ENCODE measurements around the gene SMIM20.
"Not testable (repeated sequence)": the region's sequence is repeated elsewhere in the genome, so short reads cannot be mapped to it uniquely, and the experiment has no call there.

SMIM20 gene

DNA sequence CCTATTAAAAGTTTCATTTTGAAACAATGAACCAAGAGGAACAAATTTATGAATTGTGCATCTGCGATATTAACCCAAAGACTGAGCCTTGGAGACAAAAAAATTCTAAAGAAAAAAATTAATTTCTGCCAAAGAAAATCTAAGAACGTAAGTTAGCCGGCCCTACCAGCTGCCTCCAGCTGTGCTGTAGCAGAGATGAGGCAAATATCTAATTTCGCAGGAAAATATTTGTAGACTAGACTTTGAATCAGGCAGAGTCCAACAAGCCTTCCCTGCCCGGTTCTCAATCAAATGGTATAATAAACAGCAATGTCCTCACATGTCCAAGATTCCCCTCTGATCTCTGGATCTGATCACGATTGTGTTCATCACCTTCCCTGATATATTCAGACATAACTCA is 21.2 kb upstream of the SMIM20 start:
- DNase-seq: no peak

DNA sequence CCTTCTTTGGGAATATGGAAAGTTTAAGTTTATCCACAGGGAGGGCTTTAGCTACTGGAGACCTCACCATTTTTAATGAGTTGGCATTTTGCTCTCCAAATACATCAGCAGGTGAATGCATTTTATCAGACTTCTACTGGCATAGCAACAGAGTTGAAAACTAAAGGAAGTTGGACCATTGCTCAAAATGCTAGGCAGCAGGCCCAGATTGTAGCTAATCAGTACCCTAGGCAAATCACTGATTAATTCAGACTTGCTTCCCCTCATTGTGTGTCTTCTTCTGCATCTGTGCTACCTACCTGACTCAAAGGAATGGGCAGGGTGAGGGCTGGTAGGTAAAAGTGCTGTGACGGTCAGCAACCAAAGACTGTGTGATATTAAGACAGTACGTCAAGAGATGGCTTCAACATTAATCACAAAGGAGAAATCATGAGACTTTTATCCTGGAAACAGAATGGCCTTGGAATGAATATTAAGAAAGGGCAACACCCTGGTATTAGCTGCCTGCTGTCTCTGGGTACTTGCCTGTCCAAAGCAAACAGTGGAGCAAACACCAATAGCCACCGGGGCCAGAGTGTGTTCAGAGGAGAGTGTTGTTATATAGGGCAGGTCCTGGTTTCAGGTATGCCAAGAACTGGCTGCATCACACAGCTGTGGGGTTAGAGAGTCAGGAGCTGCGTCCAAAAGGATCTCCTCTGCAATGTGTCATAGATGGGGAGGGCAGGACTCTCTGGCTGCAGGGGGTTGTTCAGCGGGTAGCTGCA is 17.1 kb upstream of the SMIM20 start:
- no peak for DNase-seq

GRCh38 chr4:25900310-25900709 is 13.7 kb upstream of the SMIM20 start:
- no peak for DNase-seq

GRCh38 chr4:25901030-25901430 is 13.0 kb upstream of the SMIM20 start:
- no peak for DNase-seq

- DNase-seq: no peak
These were observed 9.9 kb upstream of the SMIM20 start for GRCh38 chr4:25903900-25904747.

- no peak for DNase-seq
These were observed 9.3 kb upstream of the SMIM20 start for GRCh38 chr4:25904748-25905082.

- DNase-seq: no peak
These were observed 8.6 kb upstream of the SMIM20 start for GRCh38 chr4:25905371-25905770.

GRCh38 chr4:25906113-25906512 is 7.9 kb upstream of the SMIM20 start:
- not testable (repeated sequence) for DNase-seq

DNA sequence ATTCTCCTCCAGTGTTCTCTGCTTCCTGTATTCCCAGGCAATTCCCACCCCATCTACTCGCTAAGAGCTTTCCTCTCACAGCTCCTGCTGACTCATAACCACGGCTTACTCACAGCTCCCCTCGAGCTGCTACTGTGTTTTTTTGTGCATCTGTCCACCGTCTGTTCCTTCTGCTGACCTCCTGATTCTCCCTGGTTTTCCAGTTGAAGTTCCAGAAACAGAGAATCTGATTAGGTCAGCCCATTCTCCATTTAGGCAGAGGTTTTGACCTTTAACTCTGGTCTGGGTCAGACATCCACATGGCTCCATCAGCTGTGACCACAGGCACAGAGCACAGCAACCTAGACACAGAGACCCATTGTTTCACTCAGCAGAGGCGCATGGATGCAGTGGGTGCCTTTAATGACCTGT is 5.5 kb upstream of the SMIM20 start:
- DNase-seq: no peak

GRCh38 chr4:25911356-25911755 is 2.7 kb upstream of the SMIM20 start:
- DNase-seq: no peak

- no peak for DNase-seq
These were observed 767 bp upstream of the SMIM20 start for GRCh38 chr4:25913056-25913850.

- no peak for DNase-seq
These were observed 791 bp downstream of the SMIM20 start for GRCh38 chr4:25914670-25915352.

GRCh38 chr4:25915353-25915705 is 1.3 kb downstream of the SMIM20 start:
- DNase-seq: no peak

GRCh38 chr4:25916870-25917269 is 2.9 kb downstream of the SMIM20 start:
- DNase-seq: no peak

- no peak for DNase-seq
These were observed 5.7 kb downstream of the SMIM20 start for GRCh38 chr4:25919676-25920075.

DNA sequence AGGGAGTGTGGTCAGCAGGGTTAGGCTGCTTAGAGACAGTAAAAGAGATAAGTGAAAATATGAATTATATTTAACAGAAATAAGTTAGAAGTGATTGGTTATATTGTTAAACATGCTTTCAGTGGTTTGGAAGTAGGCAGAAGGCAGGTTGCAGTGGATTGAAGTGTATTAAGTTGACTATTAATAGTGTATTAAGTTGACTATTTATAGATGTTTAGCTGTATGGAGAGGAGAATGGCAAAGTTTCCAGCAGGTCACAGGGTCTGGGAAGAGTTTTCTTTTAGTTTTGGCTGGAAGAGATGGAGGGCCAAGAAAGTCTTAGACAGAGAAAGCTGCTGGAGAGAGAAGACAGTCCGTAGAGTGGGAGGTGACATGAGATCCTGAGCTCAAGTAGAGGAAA is 7.9 kb downstream of the SMIM20 start:
- no peak for DNase-seq

- DNase-seq: no peak
These were observed 8.9 kb downstream of the SMIM20 start for GRCh38 chr4:25922812-25923369.

DNA sequence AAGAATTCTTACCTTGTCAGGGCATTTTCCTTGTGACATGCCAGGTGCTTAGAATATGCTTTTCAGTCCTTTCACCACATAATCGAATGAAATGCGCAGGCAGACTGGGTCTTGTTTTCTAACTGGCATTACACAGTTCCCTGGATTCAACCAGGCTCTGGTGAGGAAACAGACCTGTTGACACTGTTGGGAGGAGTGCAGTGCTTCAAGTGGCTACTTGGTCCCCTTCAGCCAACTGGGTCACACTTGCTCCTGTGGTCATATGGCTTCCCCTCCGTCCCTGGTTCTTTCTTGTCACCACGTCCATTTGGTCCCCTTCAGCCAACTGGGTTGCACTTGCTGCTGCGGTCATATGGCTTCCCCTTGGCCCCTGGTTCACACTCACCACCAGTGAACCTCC is 9.7 kb downstream of the SMIM20 start:
- no peak for DNase-seq

GRCh38 chr4:25925486-25926201 is 11.6 kb downstream of the SMIM20 start:
- no peak for DNase-seq

- no peak for DNase-seq
These were observed 12.4 kb downstream of the SMIM20 start for GRCh38 chr4:25926462-25926861.

- DNase-seq: no peak
These were observed 13.6 kb downstream of the SMIM20 start for GRCh38 chr4:25927361-25928195.
